HG02840 (cell line): Measurements from ENCODE around the gene DST.

Source experiments
- ATAC-seq: cut with Tn5 transposase; IDR thresholded peaks from one replicate; pipeline ENCODE4 v1.9.1; 2021; ENCODE audit warnings: mild to moderate bottlenecking, moderate library complexity, moderate number of reproducible peaks; ENCODE audit not compliant: unreplicated experiment, low FRiP score

DST gene

GRCh38 chr6:56450882-56451739, 191.6 kb downstream of the DST start:
- ATAC-seq: no peak

- no peak for ATAC-seq
These were observed 192.3 kb downstream of the DST start for GRCh38 chr6:56450376-56450775.

GRCh38 chr6:56448046-56448445, 194.6 kb downstream of the DST start:
- no peak for ATAC-seq

- ATAC-seq: no peak
These were observed 196.9 kb downstream of the DST start for GRCh38 chr6:56445818-56446217.

GRCh38 chr6:56444855-56445254, 197.8 kb downstream of the DST start:
- no peak for ATAC-seq

- no peak for ATAC-seq
These were observed 202.1 kb downstream of the DST start for GRCh38 chr6:56440551-56440981.

GRCh38 chr6:56437171-56437900, 205.4 kb downstream of the DST start:
- ATAC-seq: no peak

- ATAC-seq: no peak
These were observed 206.9 kb downstream of the DST start for GRCh38 chr6:56435754-56436153.

- no peak for ATAC-seq
These were observed 207.4 kb downstream of the DST start for GRCh38 chr6:56435326-56435725.

GRCh38 chr6:56434606-56435005, 208.1 kb downstream of the DST start:
- no peak for ATAC-seq

GRCh38 chr6:56433119-56433518, 209.6 kb downstream of the DST start:
- no peak for ATAC-seq

GRCh38 chr6:56432194-56432593, 210.5 kb downstream of the DST start:
- no peak for ATAC-seq

GRCh38 chr6:56430629-56431600, 211.8 kb downstream of the DST start:
- no peak for ATAC-seq

- no peak for ATAC-seq
These were observed 218.1 kb downstream of the DST start for GRCh38 chr6:56424542-56425083.

GRCh38 chr6:56424064-56424463, 218.6 kb downstream of the DST start:
- no peak for ATAC-seq

- no peak for ATAC-seq
These were observed 222.4 kb downstream of the DST start for GRCh38 chr6:56420296-56420695.

- no peak for ATAC-seq
These were observed 223.5 kb downstream of the DST start for GRCh38 chr6:56419191-56419590.

GRCh38 chr6:56417823-56418222, 224.9 kb downstream of the DST start:
- ATAC-seq: no peak

GRCh38 chr6:56416247-56416646, 226.4 kb downstream of the DST start:
- no peak for ATAC-seq

- no peak for ATAC-seq
These were observed 233.7 kb downstream of the DST start for GRCh38 chr6:56408976-56409375.
